GM23338 (cell line): Measurements from ENCODE around the gene APPL2. TPM values are rescaled to one million over a fixed set of nuclear protein-coding genes. Genes with fewer than 3 reads are reported as not detected.

Experiments used
- ATAC-seq: fragments of 200-7000 bp; cut with Tn5 transposase; 3 replicates; pipeline ENCODE4 v1.9.1; 2020
- DNase-seq: peaks from one replicate; pipeline ENCODE4 v3.0.0-alpha.2; 2015; ENCODE audit warnings: low spot score
- H2AFZ ChIP-seq: fragments of 200-600 bp; sonication (generic); 2 replicates; pipeline ENCODE4 v1.8.0; 2016; ENCODE audit warnings: antibody characterized with exemption, mild to moderate bottlenecking, moderate library complexity
- H3F3A ChIP-seq: fragments of 200-600 bp; sonication (generic); replicated peaks from 2 replicates; pipeline ENCODE4 v1.8.0; 2017; ENCODE audit warnings: antibody characterized with exemption, mixed run types, low read depth
- H3K27ac ChIP-seq: fragments of 200-600 bp; sonication (generic); 2 replicates; pipeline ENCODE4 v1.6.1; 2016; ENCODE audit warnings: low read depth
- H3K27me3 ChIP-seq: fragments of 200-600 bp; sonication (generic); 2 replicates; pipeline ENCODE4 v1.8.0; 2016; ENCODE audit warnings: mild to moderate bottlenecking, mixed run types, moderate library complexity; ENCODE audit not compliant: insufficient read depth
- H3K36me3 ChIP-seq: fragments of 200-600 bp; sonication (generic); 2 replicates; pipeline ENCODE4 v1.8.0; 2016; ENCODE audit warnings: mild to moderate bottlenecking; ENCODE audit not compliant: insufficient read depth
- H3K4me1 ChIP-seq: fragments of 200-600 bp; sonication (generic); 2 replicates; pipeline ENCODE4 v1.8.0; 2016; ENCODE audit warnings: mild to moderate bottlenecking, moderate library complexity; ENCODE audit not compliant: insufficient read depth
- H3K4me2 ChIP-seq: fragments of 200-600 bp; sonication (generic); 2 replicates; pipeline ENCODE4 v1.7.1; 2017; ENCODE audit warnings: mixed run types
- H3K4me3 ChIP-seq: fragments of 200-600 bp; sonication (generic); 2 replicates; pipeline ENCODE4 v1.6.1; 2016; ENCODE audit warnings: mixed run types
- H3K79me2 ChIP-seq: fragments of 200-600 bp; sonication (generic); replicated peaks from 2 replicates; pipeline ENCODE4 v1.8.0; 2017; ENCODE audit warnings: mild to moderate bottlenecking; ENCODE audit not compliant: insufficient read depth
- H3K9me2 ChIP-seq: fragments of 200-600 bp; sonication (generic); 2 replicates; pipeline ENCODE4 v1.8.0; 2017; ENCODE audit not compliant: insufficient read depth
- H4K20me1 ChIP-seq: fragments of 200-600 bp; sonication (generic); replicated peaks from 2 replicates; pipeline ENCODE4 v1.8.0; 2017; ENCODE audit warnings: mild to moderate bottlenecking; ENCODE audit not compliant: insufficient read depth
- H3K27ac Mint-ChIP-seq: 2 replicates; pipeline ENCODE4 v1.8.0; 2020; ENCODE audit warnings: inconsistent platforms, mild to moderate bottlenecking, moderate library complexity, mixed read lengths
- H3K27me3 Mint-ChIP-seq: 3 replicates; pipeline ENCODE4 v1.8.0; 2022; ENCODE audit warnings: low read depth, mild to moderate bottlenecking, moderate library complexity, mixed read lengths, inconsistent platforms; ENCODE audit not compliant: insufficient read depth, poor library complexity
- H3K36me3 Mint-ChIP-seq: 3 replicates; pipeline ENCODE4 v1.8.0; 2021; ENCODE audit warnings: low read depth, mild to moderate bottlenecking, inconsistent platforms, moderate library complexity, mixed read lengths
- H3K4me1 Mint-ChIP-seq: 3 replicates; pipeline ENCODE4 v1.8.0; 2020; ENCODE audit warnings: mild to moderate bottlenecking, inconsistent platforms, mixed read lengths
- H3K4me3 Mint-ChIP-seq: 3 replicates; pipeline ENCODE4 v1.8.0; 2021; ENCODE audit warnings: moderate library complexity, mild to moderate bottlenecking, inconsistent platforms, mixed read lengths
- H3K9me3 Mint-ChIP-seq: 3 replicates; pipeline ENCODE4 v1.8.0; 2020; ENCODE audit warnings: moderate library complexity, mild to moderate bottlenecking, inconsistent platforms, mixed read lengths
- CREB1 ChIP-seq: fragments of 250-450 bp; sonication (Bioruptor Pico); IDR thresholded peaks from 2 replicates; pipeline ENCODE4 v1.5.0; 2020; ENCODE audit warnings: low read depth, mild to moderate bottlenecking, moderate library complexity
- EZH2phosphoT487 ChIP-seq: fragments of 200-600 bp; sonication (generic); IDR thresholded peaks from one replicate; pipeline ENCODE4 v1.8.1; 2018; ENCODE audit warnings: antibody characterized with exemption; ENCODE audit not compliant: unreplicated experiment
- JUNB ChIP-seq: IDR thresholded peaks from one replicate; pipeline ENCODE4 v1.6.1; 2016; ENCODE audit warnings: antibody characterized with exemption; ENCODE audit not compliant: unreplicated experiment
- POLR2AphosphoS5 ChIP-seq: IDR thresholded peaks from 2 replicates; pipeline ENCODE4 v1.6.1; 2016; ENCODE audit warnings: antibody characterized with exemption, low read depth
- STAT1 ChIP-seq: IDR thresholded peaks from one replicate; pipeline ENCODE4 v1.6.1; 2016; ENCODE audit warnings: antibody characterized with exemption; ENCODE audit not compliant: unreplicated experiment
- ZNF331 ChIP-seq: fragments of 250-450 bp; sonication (Bioruptor Pico); IDR thresholded peaks from 2 replicates; pipeline ENCODE4 v1.5.0; 2020; ENCODE audit warnings: low read depth, mild to moderate bottlenecking, moderate library complexity
- polyA plus RNA-seq: library from polyadenylated mRNA; unstranded; fragments of >200 nt; fragmentation: Nextera tagmentation; extraction: Ambion mirVana; gene quantifications from 2 replicates; pipeline ENCODE4 v1.2.1, GENCODE V29; 2016
- total RNA-seq: library from RNA; depleted of rRNA; stranded (reverse); fragments of >200 nt; shearing (Covaris generic); gene quantifications from 2 replicates; pipeline ENCODE4 v1.2.3, GENCODE V29; 2014
- TF ChIP-seq, protein P1 (sequence below): IDR thresholded peaks from one replicate; pipeline ENCODE4 v1.6.1; 2018; ENCODE audit warnings: antibody characterized with exemption; ENCODE audit not compliant: unreplicated experiment
- TF ChIP-seq, protein P2 (sequence below), 2 experiments: fragments of 200-600 bp in 1 of 2; sonication (generic) in 1 of 2; conservative IDR thresholded peaks; 2 replicates each; pipeline versions ENCODE4 v1.5.1 to v1.6.1; 2016 to 2017; ENCODE audit warnings: antibody characterized with exemption in 2 of 2, low read depth in 2 of 2, mild to moderate bottlenecking in 2 of 2, moderate library complexity in 1 of 2
- TF ChIP-seq, protein P3 (sequence below): fragments of 250-450 bp; sonication (Bioruptor Pico); IDR thresholded peaks from 2 replicates; pipeline ENCODE4 v1.5.0; 2020; ENCODE audit warnings: mild to moderate bottlenecking, moderate library complexity

Gene APPL2
- total and polyA plus RNA-seq, 2 experiments from 2014 or later, result 9.3 to 17.4 TPM

DNA sequence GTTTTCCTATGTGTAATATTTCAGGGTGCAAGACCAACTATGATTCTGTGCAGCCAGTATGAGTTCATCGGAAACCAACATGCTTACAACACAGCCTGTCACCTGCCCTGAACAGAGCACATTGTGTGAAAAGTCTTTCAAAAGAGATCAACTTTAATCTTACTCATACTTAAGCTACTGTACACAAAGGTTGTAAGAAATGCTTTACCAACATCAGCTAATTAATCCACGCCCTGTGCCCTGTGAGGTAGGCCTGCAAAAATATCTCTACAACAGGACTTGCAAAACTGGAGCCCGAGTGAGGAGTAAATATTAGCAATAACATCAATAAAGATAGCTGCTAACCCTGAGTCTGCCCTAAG is 15.1 kb downstream of the APPL2 start (continued):
- TF ChIP-seq JUNB, result no peak
- TF ChIP-seq, protein P1, sequence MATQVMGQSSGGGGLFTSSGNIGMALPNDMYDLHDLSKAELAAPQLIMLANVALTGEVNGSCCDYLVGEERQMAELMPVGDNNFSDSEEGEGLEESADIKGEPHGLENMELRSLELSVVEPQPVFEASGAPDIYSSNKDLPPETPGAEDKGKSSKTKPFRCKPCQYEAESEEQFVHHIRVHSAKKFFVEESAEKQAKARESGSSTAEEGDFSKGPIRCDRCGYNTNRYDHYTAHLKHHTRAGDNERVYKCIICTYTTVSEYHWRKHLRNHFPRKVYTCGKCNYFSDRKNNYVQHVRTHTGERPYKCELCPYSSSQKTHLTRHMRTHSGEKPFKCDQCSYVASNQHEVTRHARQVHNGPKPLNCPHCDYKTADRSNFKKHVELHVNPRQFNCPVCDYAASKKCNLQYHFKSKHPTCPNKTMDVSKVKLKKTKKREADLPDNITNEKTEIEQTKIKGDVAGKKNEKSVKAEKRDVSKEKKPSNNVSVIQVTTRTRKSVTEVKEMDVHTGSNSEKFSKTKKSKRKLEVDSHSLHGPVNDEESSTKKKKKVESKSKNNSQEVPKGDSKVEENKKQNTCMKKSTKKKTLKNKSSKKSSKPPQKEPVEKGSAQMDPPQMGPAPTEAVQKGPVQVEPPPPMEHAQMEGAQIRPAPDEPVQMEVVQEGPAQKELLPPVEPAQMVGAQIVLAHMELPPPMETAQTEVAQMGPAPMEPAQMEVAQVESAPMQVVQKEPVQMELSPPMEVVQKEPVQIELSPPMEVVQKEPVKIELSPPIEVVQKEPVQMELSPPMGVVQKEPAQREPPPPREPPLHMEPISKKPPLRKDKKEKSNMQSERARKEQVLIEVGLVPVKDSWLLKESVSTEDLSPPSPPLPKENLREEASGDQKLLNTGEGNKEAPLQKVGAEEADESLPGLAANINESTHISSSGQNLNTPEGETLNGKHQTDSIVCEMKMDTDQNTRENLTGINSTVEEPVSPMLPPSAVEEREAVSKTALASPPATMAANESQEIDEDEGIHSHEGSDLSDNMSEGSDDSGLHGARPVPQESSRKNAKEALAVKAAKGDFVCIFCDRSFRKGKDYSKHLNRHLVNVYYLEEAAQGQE, result no peak
- no peak for TF ChIP-seq CREB1

DNA sequence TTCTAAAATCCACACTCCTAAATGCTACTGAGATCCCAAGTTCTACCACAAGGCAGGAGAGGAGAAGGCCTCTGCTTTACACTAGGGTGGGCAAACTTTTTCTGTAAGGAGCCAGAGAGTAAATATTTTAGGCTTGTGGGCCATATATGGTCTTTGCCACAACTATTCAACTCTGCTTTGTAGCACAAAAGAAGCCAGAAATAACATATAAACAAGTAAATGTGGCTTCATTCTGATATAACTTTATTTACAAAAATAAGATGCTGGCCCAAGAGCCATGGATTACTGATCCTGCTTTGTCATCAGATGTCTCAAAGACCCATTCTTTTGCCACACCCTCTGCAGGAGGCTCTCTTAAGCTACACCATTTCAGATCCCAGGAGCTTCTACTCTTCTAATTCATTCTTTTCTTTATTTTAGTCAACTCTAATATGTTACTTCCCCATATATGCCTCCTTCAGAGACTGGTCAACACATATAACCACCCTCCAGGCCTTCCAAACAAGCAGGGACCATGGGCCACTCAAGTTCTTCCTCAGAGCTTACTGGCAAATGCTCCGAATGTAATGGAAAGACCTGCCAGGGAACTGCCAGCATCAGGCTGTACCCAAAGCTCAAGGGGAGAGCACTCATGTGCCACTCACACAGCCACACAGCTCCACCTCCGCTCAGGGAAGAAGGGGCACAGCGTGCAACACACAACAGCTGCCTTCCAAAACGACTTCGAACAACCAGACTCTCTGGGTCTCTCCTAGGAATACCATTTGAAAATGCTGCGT is 15.6 kb downstream of the APPL2 start:
- Histone ChIP-seq H3K9me2 (no peaks in the 10 kb centered on the region), H2AFZ (no peak overlapping the region), H4K20me1 (no peaks in the 10 kb centered on the region; the same call in 1 of the 2 replicates), H3F3A (no peaks in the 10 kb centered on the region), H3K4me2 (no peak overlapping the region), H3K79me2 (no peaks in the 10 kb centered on the region), H3K27ac (no peak overlapping the region), H3K4me3 (no peak overlapping the region), H3K27me3 (no peaks in the 10 kb centered on the region), H3K36me3 (no peaks in the 10 kb centered on the region; the same call in 1 of the 2 replicates), H3K4me1 (peaks cover 6% of the 10 kb centered on the region)
- Mint-ChIP-seq H3K36me3 (peaks cover 9% of the 10 kb centered on the region), H3K4me3 (no peak overlapping the region), H3K27ac (no peak overlapping the region), H3K27me3 (no peaks in the 10 kb centered on the region), H3K4me1 (peaks cover 13% of the 10 kb centered on the region), H3K9me3 (no peaks in the 10 kb centered on the region)
- DNase-seq (no peak), ATAC-seq (no peak)
- TF ChIP-seq CREB1, result no peak
- TF ChIP-seq JUNB, result no peak
- TF ChIP-seq EZH2phosphoT487, result no peak
- TF ChIP-seq, protein P2, sequence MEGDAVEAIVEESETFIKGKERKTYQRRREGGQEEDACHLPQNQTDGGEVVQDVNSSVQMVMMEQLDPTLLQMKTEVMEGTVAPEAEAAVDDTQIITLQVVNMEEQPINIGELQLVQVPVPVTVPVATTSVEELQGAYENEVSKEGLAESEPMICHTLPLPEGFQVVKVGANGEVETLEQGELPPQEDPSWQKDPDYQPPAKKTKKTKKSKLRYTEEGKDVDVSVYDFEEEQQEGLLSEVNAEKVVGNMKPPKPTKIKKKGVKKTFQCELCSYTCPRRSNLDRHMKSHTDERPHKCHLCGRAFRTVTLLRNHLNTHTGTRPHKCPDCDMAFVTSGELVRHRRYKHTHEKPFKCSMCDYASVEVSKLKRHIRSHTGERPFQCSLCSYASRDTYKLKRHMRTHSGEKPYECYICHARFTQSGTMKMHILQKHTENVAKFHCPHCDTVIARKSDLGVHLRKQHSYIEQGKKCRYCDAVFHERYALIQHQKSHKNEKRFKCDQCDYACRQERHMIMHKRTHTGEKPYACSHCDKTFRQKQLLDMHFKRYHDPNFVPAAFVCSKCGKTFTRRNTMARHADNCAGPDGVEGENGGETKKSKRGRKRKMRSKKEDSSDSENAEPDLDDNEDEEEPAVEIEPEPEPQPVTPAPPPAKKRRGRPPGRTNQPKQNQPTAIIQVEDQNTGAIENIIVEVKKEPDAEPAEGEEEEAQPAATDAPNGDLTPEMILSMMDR (conservative IDR thresholded peaks at IDR 0.05; ENCODE audit: low read depth in 2 of 2), result no peak
- TF ChIP-seq, protein P1, result no peak
- TF ChIP-seq ZNF331 (CRISPR knock-in tag), result no peak
- no peak for TF ChIP-seq STAT1
- no peak for TF ChIP-seq POLR2AphosphoS5
- TF ChIP-seq, protein P3, sequence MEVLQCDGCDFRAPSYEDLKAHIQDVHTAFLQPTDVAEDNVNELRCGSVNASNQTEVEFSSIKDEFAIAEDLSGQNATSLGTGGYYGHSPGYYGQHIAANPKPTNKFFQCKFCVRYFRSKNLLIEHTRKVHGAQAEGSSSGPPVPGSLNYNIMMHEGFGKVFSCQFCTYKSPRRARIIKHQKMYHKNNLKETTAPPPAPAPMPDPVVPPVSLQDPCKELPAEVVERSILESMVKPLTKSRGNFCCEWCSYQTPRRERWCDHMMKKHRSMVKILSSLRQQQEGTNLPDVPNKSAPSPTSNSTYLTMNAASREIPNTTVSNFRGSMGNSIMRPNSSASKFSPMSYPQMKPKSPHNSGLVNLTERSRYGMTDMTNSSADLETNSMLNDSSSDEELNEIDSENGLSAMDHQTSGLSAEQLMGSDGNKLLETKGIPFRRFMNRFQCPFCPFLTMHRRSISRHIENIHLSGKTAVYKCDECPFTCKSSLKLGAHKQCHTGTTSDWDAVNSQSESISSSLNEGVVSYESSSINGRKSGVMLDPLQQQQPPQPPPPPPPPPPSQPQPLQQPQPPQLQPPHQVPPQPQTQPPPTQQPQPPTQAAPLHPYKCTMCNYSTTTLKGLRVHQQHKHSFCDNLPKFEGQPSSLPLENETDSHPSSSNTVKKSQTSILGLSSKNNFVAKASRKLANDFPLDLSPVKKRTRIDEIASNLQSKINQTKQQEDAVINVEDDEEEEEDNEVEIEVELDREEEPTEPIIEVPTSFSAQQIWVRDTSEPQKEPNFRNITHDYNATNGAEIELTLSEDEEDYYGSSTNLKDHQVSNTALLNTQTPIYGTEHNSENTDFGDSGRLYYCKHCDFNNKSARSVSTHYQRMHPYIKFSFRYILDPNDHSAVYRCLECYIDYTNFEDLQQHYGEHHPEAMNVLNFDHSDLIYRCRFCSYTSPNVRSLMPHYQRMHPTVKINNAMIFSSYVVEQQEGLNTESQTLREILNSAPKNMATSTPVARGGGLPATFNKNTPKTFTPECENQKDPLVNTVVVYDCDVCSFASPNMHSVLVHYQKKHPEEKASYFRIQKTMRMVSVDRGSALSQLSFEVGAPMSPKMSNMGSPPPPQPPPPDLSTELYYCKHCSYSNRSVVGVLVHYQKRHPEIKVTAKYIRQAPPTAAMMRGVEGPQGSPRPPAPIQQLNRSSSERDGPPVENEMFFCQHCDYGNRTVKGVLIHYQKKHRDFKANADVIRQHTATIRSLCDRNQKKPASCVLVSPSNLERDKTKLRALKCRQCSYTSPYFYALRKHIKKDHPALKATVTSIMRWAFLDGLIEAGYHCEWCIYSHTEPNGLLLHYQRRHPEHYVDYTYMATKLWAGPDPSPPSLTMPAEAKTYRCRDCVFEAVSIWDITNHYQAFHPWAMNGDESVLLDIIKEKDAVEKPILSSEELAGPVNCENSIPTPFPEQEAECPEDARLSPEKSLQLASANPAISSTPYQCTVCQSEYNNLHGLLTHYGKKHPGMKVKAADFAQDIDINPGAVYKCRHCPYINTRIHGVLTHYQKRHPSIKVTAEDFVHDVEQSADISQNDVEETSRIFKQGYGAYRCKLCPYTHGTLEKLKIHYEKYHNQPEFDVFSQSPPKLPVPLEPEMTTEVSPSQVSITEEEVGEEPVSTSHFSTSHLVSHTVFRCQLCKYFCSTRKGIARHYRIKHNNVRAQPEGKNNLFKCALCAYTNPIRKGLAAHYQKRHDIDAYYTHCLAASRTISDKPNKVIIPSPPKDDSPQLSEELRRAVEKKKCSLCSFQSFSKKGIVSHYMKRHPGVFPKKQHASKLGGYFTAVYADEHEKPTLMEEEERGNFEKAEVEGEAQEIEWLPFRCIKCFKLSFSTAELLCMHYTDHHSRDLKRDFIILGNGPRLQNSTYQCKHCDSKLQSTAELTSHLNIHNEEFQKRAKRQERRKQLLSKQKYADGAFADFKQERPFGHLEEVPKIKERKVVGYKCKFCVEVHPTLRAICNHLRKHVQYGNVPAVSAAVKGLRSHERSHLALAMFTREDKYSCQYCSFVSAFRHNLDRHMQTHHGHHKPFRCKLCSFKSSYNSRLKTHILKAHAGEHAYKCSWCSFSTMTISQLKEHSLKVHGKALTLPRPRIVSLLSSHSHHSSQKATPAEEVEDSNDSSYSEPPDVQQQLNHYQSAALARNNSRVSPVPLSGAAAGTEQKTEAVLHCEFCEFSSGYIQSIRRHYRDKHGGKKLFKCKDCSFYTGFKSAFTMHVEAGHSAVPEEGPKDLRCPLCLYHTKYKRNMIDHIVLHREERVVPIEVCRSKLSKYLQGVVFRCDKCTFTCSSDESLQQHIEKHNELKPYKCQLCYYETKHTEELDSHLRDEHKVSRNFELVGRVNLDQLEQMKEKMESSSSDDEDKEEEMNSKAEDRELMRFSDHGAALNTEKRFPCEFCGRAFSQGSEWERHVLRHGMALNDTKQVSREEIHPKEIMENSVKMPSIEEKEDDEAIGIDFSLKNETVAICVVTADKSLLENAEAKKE (CRISPR knock-in tag), result no peak
